IPS DF 4.7 (cell line): ENCODE data around the gene TNS2.
"Not testable (repeated sequence)": the region's sequence is repeated elsewhere in the genome, so short reads cannot be mapped to it uniquely, and the experiment has no call there.

ENCODE experiments used
- DNase-seq: peaks from one replicate; pipeline ENCODE4 v3.0.0-alpha.2; 2013; ENCODE audit warnings: low spot score; ENCODE audit errors: extremely low read depth

The TNS2 gene

DNA sequence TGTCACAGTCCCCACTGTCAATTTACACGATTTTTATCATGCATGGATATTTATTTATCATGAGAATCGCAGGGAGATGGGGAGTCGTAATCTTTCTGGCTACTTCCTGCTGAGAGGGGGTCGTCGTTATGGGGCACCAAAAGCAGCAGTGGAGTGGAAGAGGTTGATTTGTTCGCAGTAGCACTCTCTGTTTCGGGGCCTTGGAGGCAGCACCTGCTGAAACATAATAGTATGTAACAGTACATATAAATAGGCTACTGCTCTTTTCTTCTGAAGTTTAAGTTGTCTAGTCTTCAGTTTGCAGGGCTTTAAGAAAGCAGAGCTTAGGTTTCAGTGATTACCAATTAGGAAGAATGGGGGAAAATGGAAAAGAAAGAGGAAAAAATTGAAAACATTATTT lies 57.3 kb downstream of the TNS2 start:
- DNase-seq = no peak

DNA sequence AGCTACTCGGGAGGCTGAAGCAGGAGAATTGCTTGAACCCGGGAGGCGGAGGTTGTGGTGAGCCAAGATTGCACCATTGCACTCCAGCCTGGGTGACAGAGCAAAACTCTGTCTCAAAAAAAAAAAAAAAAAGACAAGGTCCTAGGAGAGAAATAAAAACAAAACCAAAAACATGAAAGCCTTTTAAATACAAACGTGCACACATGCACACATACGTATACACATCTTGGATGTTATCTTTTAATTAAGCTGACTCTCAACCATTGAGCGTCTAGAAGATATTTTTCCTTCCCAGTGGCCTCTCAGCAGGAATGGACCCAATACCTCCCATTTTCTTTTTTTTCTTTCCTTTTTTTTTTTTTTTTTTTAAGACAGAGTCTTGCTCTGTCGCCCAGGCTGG lies 62.6 kb downstream of the TNS2 start:
- not testable (repeated sequence) for DNase-seq

DNA sequence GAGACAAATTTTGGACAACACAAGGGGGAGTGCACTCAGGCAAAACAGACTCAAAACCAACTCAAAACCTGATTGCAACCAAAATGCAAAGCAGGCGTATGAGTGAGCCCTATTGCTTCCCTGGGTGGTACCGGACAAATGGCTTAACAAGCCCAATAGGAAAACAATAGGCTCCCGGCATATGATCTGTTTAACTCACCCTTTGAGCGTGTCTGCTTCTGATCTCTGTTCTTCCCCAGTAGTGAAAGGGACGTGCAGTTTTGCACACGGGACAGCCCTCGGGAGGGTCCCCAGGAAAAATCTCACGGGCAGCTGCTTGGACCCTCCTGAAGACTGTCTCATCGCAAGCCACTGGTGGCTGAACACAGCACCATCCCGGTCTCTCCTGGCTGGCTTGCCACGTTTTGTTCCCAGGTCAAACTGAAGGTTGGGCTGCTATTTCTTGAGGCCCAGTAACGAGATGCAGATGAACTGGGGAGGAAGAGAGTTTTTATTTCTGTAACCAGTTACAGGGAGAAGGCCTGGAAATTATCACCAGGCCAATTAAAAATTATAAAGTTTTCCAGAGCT lies 63.4 kb downstream of the TNS2 start:
- no peak for DNase-seq

DNA sequence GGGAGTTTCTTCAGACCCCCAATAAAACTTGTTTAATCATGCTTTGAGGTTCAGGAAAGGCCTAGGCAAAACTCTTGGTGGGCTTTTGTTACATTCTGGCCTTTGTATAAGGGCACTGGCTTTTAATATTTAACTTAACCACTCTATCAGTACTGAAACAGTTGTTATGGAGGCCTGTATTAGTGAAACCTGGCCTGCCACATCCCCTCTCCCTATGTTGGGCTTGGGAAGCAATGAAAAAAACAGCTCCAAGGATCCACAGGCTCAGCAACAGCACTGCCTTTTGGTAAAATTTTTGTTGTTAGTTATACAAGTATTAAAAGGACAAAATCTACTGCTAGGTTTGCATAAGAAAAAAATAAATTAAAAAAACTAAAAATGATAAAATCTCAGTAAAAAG lies 64.1 kb downstream of the TNS2 start:
- DNase-seq = no peak
